Activated T-cell treated with anti-CD3 and anti-CD28 coated beads, Interleukin-2, amount 50 U/mL, for 24 hours (primary cell): ENCODE results near the gene HACL1.
A peak's percentile ranks its signal among the peaks of the same experiment; 100 is the strongest.

ENCODE experiments used
- DNase-seq: peaks from one replicate; pipeline ENCODE4 v3.0.0-alpha.2; 2020
- H3K27ac Mint-ChIP-seq: 2 replicates; pipeline ENCODE4 v1.8.0; 2020; ENCODE audit warnings: mild to moderate bottlenecking, mixed read lengths
- H3K27me3 Mint-ChIP-seq: 2 replicates; pipeline ENCODE4 v1.8.0; 2020; ENCODE audit warnings: mixed read lengths
- H3K36me3 Mint-ChIP-seq: 2 replicates; pipeline ENCODE4 v1.8.0; 2020; ENCODE audit warnings: low read depth, mixed read lengths
- H3K4me1 Mint-ChIP-seq: 2 replicates; pipeline ENCODE4 v1.8.0; 2020; ENCODE audit warnings: low read depth, mixed read lengths
- H3K4me3 Mint-ChIP-seq: 2 replicates; pipeline ENCODE4 v1.8.0; 2020; ENCODE audit warnings: mild to moderate bottlenecking, moderate library complexity, mixed read lengths
- H3K9me3 Mint-ChIP-seq: 2 replicates; pipeline ENCODE4 v1.8.0; 2020; ENCODE audit warnings: mixed read lengths

HACL1 gene

GRCh38 chr3:15601399-15602145 lies at the start of gene HACL1, which contains the start of gene BTD:
Gene HACL1, minus strand, starts transcription at chr3:15601569. Its CDS starts 106 bp downstream, at chr3:15601463.
Gene BTD, plus strand, starts transcription at chr3:15601745. Its CDS starts 33,695 bp downstream, at chr3:15635440.
- Mint-ChIP-seq H3K36me3 (peaks cover 58% of the 10 kb centered on the region), H3K4me1 (peaks cover 54% of the 10 kb centered on the region), H3K27ac (peak within 1 kb of the TSS; percentile 98), H3K4me3 (peak within 1 kb of the TSS; percentile 100), H3K27me3 (no peaks in the 10 kb centered on the region), H3K9me3 (peaks cover 2% of the 10 kb centered on the region)
- peak; percentile 99 for DNase-seq

GRCh38 chr3:15649858-15650257 lies 48.5 kb upstream of the HACL1 start:
- no peaks in the 10 kb centered on the region for H3K36me3 Mint-ChIP-seq
- H3K27ac Mint-ChIP-seq = no peak overlapping the region
- peaks cover 2% of the 10 kb centered on the region for H3K9me3 Mint-ChIP-seq
- H3K4me1 Mint-ChIP-seq = peaks cover 44% of the 10 kb centered on the region
- H3K4me3 Mint-ChIP-seq = no peak overlapping the region
- no peak for DNase-seq
- H3K27me3 Mint-ChIP-seq = peaks cover 20% of the 10 kb centered on the region

GRCh38 chr3:15649341-15649740 lies 48.0 kb upstream of the HACL1 start:
- DNase-seq = no peak
- H3K4me1 Mint-ChIP-seq = peaks cover 44% of the 10 kb centered on the region
- peaks cover 20% of the 10 kb centered on the region for H3K27me3 Mint-ChIP-seq
- H3K36me3 Mint-ChIP-seq = no peaks in the 10 kb centered on the region
- H3K4me3 Mint-ChIP-seq = no peak overlapping the region
- no peak overlapping the region for H3K27ac Mint-ChIP-seq
- H3K9me3 Mint-ChIP-seq = peaks cover 2% of the 10 kb centered on the region

GRCh38 chr3:15647611-15648167 lies 46.3 kb upstream of the HACL1 start:
- peaks cover 20% of the 10 kb centered on the region for H3K27me3 Mint-ChIP-seq
- peaks cover 44% of the 10 kb centered on the region for H3K4me1 Mint-ChIP-seq
- peak overlapping the region; percentile 56 for H3K4me3 Mint-ChIP-seq
- H3K9me3 Mint-ChIP-seq = peaks cover 2% of the 10 kb centered on the region
- DNase-seq = peak; percentile 49
- peak overlapping the region; percentile 61 for H3K27ac Mint-ChIP-seq
- H3K36me3 Mint-ChIP-seq = peaks cover 2% of the 10 kb centered on the region

GRCh38 chr3:15646851-15647511 lies 45.6 kb upstream of the HACL1 start:
- Mint-ChIP-seq H3K27me3 (peaks cover 20% of the 10 kb centered on the region), H3K4me3 (peak overlapping the region; percentile 56)

GRCh38 chr3:15645740-15646501 lies 44.6 kb upstream of the HACL1 start:
- Mint-ChIP-seq H3K36me3 (peaks cover 2% of the 10 kb centered on the region), H3K4me3 (no peak overlapping the region), H3K9me3 (peaks cover 2% of the 10 kb centered on the region), H3K27ac (no peak overlapping the region), H3K4me1 (peaks cover 44% of the 10 kb centered on the region), H3K27me3 (peaks cover 12% of the 10 kb centered on the region)
- no peak for DNase-seq

More at GRCh38 chr3:15646851-15647511, 45.6 kb upstream of the HACL1 start:
- Mint-ChIP-seq H3K27ac (peak overlapping the region; percentile 61), H3K4me1 (peaks cover 44% of the 10 kb centered on the region), H3K9me3 (peaks cover 2% of the 10 kb centered on the region), H3K36me3 (peaks cover 2% of the 10 kb centered on the region)
- DNase-seq = no peak

GRCh38 chr3:15645246-15645645 lies 43.9 kb upstream of the HACL1 start:
- no peak for DNase-seq
- Mint-ChIP-seq H3K9me3 (peaks cover 2% of the 10 kb centered on the region), H3K27ac (no peak overlapping the region), H3K27me3 (peaks cover 8% of the 10 kb centered on the region), H3K4me1 (peaks cover 42% of the 10 kb centered on the region), H3K36me3 (peaks cover 2% of the 10 kb centered on the region), H3K4me3 (no peak overlapping the region)

- H3K27ac Mint-ChIP-seq = no peak overlapping the region
- H3K9me3 Mint-ChIP-seq = no peaks in the 10 kb centered on the region
- peaks cover 2% of the 10 kb centered on the region for H3K36me3 Mint-ChIP-seq
- DNase-seq = no peak
- peaks cover 49% of the 10 kb centered on the region for H3K4me1 Mint-ChIP-seq
- H3K4me3 Mint-ChIP-seq = no peak overlapping the region
- no peaks in the 10 kb centered on the region for H3K27me3 Mint-ChIP-seq
Measured at GRCh38 chr3:15638891-15639262, 37.5 kb upstream of the HACL1 start.

GRCh38 chr3:15638193-15638890 lies 37.0 kb upstream of the HACL1 start:
- DNase-seq = no peak
- Mint-ChIP-seq H3K27ac (peak overlapping the region; percentile 65), H3K9me3 (no peaks in the 10 kb centered on the region), H3K4me1 (peaks cover 55% of the 10 kb centered on the region), H3K36me3 (peaks cover 2% of the 10 kb centered on the region), H3K4me3 (no peak overlapping the region), H3K27me3 (no peaks in the 10 kb centered on the region)

- Mint-ChIP-seq H3K4me1 (peaks cover 57% of the 10 kb centered on the region), H3K4me3 (no peak overlapping the region), H3K27me3 (no peaks in the 10 kb centered on the region), H3K9me3 (no peaks in the 10 kb centered on the region), H3K27ac (peak overlapping the region; percentile 65), H3K36me3 (no peaks in the 10 kb centered on the region)
- DNase-seq = no peak
Measured at GRCh38 chr3:15637131-15637951, 36.0 kb upstream of the HACL1 start.

- peak overlapping the region; percentile 91 for H3K27ac Mint-ChIP-seq
- H3K36me3 Mint-ChIP-seq = no peaks in the 10 kb centered on the region
- peak overlapping the region; percentile 49 for H3K4me3 Mint-ChIP-seq
- no peaks in the 10 kb centered on the region for H3K27me3 Mint-ChIP-seq
- peak; percentile 47 for DNase-seq
- H3K4me1 Mint-ChIP-seq = peaks cover 67% of the 10 kb centered on the region
- H3K9me3 Mint-ChIP-seq = no peaks in the 10 kb centered on the region
Measured at GRCh38 chr3:15636028-15636709, 34.8 kb upstream of the HACL1 start.

- no peaks in the 10 kb centered on the region for H3K9me3 Mint-ChIP-seq
- DNase-seq = no peak
- peaks cover 77% of the 10 kb centered on the region for H3K4me1 Mint-ChIP-seq
- no peak overlapping the region for H3K4me3 Mint-ChIP-seq
- H3K27ac Mint-ChIP-seq = peak overlapping the region; percentile 24
- no peaks in the 10 kb centered on the region for H3K27me3 Mint-ChIP-seq
- H3K36me3 Mint-ChIP-seq = no peaks in the 10 kb centered on the region
Measured at GRCh38 chr3:15635121-15635661, 33.8 kb upstream of the HACL1 start.

- no peaks in the 10 kb centered on the region for H3K27me3 Mint-ChIP-seq
- H3K4me1 Mint-ChIP-seq = peaks cover 82% of the 10 kb centered on the region
- no peak for DNase-seq
- no peaks in the 10 kb centered on the region for H3K9me3 Mint-ChIP-seq
- H3K36me3 Mint-ChIP-seq = no peaks in the 10 kb centered on the region
- no peak overlapping the region for H3K4me3 Mint-ChIP-seq
- H3K27ac Mint-ChIP-seq = no peak overlapping the region
Measured at GRCh38 chr3:15634671-15635070, 33.3 kb upstream of the HACL1 start.
